OCI-LY7 (cell line): Measurements from ENCODE around the gene PACS1.

Experiments
- CTCF ChIP-seq: fragments of 200-600 bp; sonication (generic); conservative IDR thresholded peaks from 2 replicates; pipeline ENCODE4 v1.5.1; 2014; ENCODE audit warnings: mild to moderate bottlenecking, antibody characterized with exemption, low read length, moderate library complexity, mixed read lengths
- EZH2phosphoT487 ChIP-seq: fragments of 200-600 bp; sonication (generic); IDR thresholded peaks from 2 replicates; pipeline ENCODE4 v1.6.1; 2018; ENCODE audit warnings: low read depth, borderline replicate concordance, mild to moderate bottlenecking, mixed run types, antibody characterized with exemption, low read length, moderate library complexity, mixed read lengths

- no peak for TF ChIP-seq CTCF
- TF ChIP-seq EZH2phosphoT487 = no peak
These were observed 161.5 kb downstream of the PACS1 start for GRCh38 chr11:66231561-66231960.
